SK-N-DZ (cell line): ENCODE results near the gene YBX3.

ENCODE experiments used
- DNase-seq: peaks from one replicate; pipeline ENCODE4 v3.0.0-alpha.2; 2015; ENCODE audit warnings: low spot score

YBX3 gene

DNA sequence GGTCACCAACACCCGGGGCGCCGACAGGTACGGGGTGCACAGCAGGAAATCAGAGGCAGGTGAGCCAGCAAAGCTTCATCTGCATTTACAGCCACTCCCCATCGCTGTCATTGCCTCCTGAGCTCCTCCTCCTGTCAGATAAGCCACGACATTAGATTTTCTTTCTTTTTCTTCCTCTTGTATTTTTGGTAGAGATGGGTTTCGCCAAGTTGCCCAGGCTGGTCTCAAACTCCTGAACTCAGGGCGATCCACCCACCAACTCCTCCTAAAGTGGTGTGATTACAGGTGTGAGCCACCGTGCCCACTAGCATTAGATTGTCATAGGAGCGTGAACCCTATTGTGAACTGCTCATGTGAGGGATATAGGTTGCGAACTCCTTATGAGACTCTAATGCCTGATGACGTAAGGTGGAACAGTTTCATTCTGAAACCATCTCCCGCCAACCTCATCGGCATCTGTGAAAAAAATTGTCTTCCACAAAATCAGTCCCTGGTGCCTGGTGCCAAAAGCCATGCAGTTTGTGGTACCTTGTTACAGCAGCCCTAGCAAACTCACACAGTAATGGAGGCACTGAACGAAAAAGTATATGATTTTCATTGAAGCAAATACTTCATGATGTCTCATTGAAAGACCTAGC is 50.8 kb downstream of the YBX3 start:
- no peak for DNase-seq

DNA sequence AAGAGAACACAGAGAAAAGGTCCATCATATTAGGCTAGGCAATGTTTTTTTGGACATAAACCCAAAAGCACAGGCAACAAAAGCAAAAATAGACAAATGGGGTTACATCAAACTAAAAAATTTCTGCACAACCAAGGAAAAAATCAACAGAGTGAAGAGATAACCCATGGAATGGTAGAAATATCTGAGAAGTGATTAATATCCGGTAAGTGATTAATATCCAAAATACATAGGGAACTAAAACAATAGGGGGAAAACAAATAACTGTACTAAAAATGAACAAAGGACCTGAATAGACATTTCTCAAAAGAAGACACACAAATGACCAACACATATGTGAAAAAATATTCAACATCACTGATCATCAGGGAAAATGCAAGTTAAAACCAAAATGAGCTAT is 53.6 kb downstream of the YBX3 start:
- no peak for DNase-seq

DNA sequence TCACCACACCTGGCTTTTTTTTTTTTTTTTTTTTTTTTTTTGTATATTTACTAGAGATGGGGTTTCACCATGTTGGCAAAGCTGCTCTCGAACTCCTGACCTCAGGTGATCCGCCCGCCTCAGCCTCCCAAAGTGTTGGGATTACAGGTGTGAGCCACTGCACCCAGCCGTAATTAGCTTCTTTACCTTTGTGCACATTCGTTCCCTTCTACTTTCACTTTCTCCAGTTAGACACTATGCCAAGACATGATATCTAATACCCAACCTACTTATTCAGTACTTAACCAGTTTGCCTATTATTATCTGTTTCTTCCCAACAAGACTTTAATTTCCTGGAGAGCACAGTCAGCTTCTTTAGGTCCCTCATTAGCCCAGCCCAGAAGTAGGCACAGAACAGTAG is 54.6 kb downstream of the YBX3 start:
- DNase-seq: no peak

DNA sequence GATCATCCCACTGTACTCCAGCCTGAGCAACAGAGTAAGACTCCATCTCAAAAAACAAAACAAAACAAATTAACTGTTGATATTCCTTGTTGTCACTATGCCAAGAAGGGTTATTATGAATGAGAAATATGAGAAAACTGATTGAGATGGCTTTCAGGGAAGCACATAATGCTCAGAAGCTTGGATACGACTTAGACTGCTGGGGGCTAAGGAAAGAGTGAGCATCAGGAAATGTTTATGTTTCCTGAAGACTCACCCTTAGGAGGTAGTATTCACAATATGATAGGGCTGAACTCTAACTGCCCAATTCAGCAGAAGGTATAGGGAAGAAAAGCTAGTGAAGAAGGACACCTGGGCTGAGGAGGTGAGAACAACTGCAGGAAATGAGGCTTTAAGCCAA is 55.5 kb downstream of the YBX3 start:
- no peak for DNase-seq

DNA sequence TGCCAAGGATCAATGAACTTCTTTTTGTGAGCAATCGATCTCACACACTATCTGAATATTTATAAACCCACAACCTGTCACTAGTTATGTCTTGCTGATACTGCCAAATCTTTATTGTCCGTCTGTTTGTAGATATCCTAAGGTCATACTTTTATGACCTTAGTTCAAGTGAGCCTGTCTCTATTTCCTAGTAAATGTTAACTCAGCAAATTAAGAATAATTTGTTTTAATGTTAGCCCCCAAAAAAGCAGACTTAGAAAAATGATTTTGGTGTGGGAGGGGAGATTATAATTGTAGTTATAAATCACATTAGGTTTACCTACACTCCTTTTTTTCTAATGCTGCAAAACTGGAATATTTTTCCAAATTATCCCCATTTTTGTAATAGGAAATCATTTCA is 58.6 kb downstream of the YBX3 start:
- no peak for DNase-seq

DNA sequence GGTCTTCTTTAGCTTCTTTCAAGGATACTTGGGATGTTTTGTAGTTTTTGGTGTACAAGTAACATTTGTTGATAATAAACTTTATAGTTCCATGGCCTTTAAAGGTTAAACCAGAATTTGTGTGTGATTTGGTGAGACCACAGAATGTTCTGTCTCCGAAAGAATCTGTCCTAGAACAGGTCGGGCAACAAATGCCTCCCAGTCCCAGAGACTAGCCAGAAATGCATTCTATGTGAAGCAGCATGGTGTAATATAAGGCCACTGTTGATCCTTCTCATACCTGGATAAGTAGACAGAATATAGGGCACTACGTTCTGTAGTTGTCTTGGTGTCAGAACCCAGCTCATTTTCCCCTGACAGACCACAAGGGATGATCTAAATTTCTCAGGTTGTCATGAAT is 59.3 kb downstream of the YBX3 start:
- DNase-seq: no peak

DNA sequence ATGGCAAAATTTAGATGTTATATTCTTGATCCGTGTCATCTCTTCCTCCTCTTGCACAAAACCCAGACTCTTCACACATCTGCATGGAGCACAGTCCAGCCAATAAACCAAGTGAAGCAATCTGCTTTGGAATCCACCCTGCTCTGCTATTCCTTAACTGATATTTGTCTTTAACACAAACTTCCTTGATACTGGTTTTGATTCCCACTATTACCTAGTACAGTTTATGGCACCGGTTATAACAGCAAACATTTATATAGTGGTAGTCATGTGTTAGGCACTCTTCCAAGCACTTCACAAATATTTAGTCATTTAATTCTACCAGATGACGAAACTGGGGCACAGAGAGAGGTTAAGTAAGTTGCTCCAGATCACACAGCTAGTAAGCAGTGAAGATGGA is 61.8 kb downstream of the YBX3 start:
- DNase-seq: no peak

DNA sequence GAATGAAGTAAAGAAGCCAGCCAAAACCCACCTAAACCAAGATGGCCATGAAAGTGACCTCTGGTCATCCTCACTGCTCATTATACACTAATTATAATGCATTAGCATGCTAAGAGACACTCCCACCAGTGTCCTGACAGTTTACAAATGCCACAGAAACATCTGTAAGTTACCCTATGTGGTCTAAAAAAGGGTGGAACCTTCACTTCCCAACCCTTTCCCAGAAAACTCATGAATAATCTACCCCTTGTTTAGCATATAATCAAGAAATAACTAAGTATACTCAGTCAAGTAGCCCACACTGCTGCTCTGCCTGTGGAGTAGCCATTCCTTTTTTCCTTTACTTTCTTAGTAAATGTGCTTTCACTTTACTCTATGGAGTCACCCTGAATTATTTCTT is 69.1 kb downstream of the YBX3 start:
- DNase-seq: no peak

DNA sequence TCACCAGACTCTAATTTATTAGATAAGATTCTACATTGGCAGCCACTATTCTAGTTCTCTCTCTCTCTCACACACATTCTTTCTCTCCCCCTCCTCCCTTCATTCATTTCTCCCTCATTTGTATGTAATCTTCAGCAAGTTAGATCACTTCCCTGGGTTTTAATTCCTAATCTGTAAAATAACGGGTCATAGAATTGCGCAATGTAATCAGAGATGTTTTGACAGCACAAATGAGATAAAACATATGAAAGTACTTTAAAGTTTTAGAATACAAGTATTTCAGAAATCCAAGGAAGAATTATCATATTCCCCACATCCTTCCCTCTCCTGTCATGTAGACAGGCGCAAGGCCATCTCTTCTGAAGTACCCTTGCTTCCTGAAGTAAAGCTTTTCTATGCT is 70.9 kb downstream of the YBX3 start:
- DNase-seq: no peak
